Calu3 (cell line): ENCODE data around the gene FOXO1. TPM values are rescaled to one million over a fixed set of nuclear protein-coding genes. Genes with fewer than 3 reads are reported as not detected.

Source experiments
- BruUV-seq: library from RNA; stranded (reverse); fragments of 400-500 nt; replicated peaks from 2 replicates; lab custom pipeline; 2021; lab: Mats Ljungman, UMichigan
- CTCF ChIA-PET: fragments of 300-600 bp; sonication (Branson Sonifier 250); formaldehyde crosslinking; loops from one replicate; lab custom pipeline; 2022; ENCODE audit warnings: antibody characterized with exemption; lab: Charles Lee
- DNase-seq: peaks from one replicate; pipeline ENCODE4 v3.0.0; 2022
- H3K27ac Mint-ChIP-seq: one replicate; pipeline ENCODE4 v1.8.0; 2022; ENCODE audit warnings: mixed read lengths; ENCODE audit not compliant: unreplicated experiment
- H3K27me3 Mint-ChIP-seq: one replicate; pipeline ENCODE4 v1.8.0; 2022; ENCODE audit warnings: mixed read lengths; ENCODE audit not compliant: unreplicated experiment
- H3K36me3 Mint-ChIP-seq: one replicate; pipeline ENCODE4 v1.8.0; 2022; ENCODE audit warnings: mild to moderate bottlenecking, moderate library complexity, mixed read lengths; ENCODE audit not compliant: insufficient read depth, unreplicated experiment
- H3K4me1 Mint-ChIP-seq: one replicate; pipeline ENCODE4 v1.8.0; 2022; ENCODE audit warnings: mild to moderate bottlenecking, low read depth, mixed read lengths; ENCODE audit not compliant: unreplicated experiment
- H3K4me3 Mint-ChIP-seq: one replicate; pipeline ENCODE4 v1.8.0; 2022; ENCODE audit warnings: mild to moderate bottlenecking, low read depth, moderate library complexity, mixed read lengths; ENCODE audit not compliant: unreplicated experiment
- H3K9me3 Mint-ChIP-seq: one replicate; pipeline ENCODE4 v1.8.0; 2022; ENCODE audit warnings: low read depth, mixed read lengths; ENCODE audit not compliant: unreplicated experiment
- intact Hi-C: fragments of 100-400 bp; cut with micrococcal nuclease; formaldehyde crosslinking; loops from one replicate; pipeline ENCODE4 v1.10.0; 2022; ENCODE audit not compliant: unreplicated experiment
- total RNA-seq: library from RNA; stranded (reverse); gene quantifications from 2 replicates; pipeline ENCODE4 v1.2.3, GENCODE V29; 2022
- TF ChIP-seq, protein P1 (sequence below): fragments of 200-600 bp; IDR thresholded peaks from one replicate; pipeline ENCODE4 v1.8.0; 2022; ENCODE audit warnings: antibody characterized with exemption; ENCODE audit not compliant: unreplicated experiment

FOXO1 gene
- total RNA-seq, 1 experiment from 2014 or later = 11.3 TPM

DNA sequence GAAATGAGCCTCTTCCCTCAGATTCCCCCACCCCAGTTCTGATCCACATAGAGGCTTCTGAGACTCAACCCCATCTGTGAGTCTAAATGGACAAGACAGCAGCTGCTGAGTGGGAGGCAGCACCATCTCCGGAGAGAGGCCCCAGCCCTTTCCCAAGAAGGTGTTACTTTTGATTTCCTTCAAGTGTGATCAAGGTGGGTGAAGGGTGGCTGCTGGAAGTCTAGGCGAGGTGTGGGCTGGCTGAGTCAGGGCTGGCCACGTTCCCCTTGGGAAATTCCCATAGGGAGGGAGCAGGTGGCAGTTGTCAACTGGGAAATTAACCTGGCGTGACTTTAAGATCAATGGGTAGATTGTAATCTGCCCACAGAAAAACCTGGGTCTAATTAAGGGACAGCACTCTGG is 148.0 kb downstream of the FOXO1 start:
- Mint-ChIP-seq H3K27me3 (no peaks in the 10 kb centered on the region), H3K4me3 (no peak overlapping the region), H3K36me3 (no peaks in the 10 kb centered on the region), H3K9me3 (no peaks in the 10 kb centered on the region), H3K4me1 (peaks cover 12% of the 10 kb centered on the region), H3K27ac (peak overlapping the region; percentile 50)
- CTCF ChIA-PET = no interaction called here
- intact Hi-C loops = no loop called here
- TF ChIP-seq, protein P1, sequence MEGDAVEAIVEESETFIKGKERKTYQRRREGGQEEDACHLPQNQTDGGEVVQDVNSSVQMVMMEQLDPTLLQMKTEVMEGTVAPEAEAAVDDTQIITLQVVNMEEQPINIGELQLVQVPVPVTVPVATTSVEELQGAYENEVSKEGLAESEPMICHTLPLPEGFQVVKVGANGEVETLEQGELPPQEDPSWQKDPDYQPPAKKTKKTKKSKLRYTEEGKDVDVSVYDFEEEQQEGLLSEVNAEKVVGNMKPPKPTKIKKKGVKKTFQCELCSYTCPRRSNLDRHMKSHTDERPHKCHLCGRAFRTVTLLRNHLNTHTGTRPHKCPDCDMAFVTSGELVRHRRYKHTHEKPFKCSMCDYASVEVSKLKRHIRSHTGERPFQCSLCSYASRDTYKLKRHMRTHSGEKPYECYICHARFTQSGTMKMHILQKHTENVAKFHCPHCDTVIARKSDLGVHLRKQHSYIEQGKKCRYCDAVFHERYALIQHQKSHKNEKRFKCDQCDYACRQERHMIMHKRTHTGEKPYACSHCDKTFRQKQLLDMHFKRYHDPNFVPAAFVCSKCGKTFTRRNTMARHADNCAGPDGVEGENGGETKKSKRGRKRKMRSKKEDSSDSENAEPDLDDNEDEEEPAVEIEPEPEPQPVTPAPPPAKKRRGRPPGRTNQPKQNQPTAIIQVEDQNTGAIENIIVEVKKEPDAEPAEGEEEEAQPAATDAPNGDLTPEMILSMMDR = no peak
- DNase-seq = peak; percentile 48
- BruUV-seq = no TSS peak

GRCh38 chr13:40517486-40518480 is 148.7 kb downstream of the FOXO1 start:
- Mint-ChIP-seq H3K4me1 (peaks cover 12% of the 10 kb centered on the region), H3K27ac (peak overlapping the region; percentile 50), H3K27me3 (no peaks in the 10 kb centered on the region), H3K9me3 (no peaks in the 10 kb centered on the region), H3K4me3 (no peak overlapping the region), H3K36me3 (no peaks in the 10 kb centered on the region)
- CTCF ChIA-PET = no interaction called here
- DNase-seq = no peak
- intact Hi-C loops = no loop called here
- no TSS peak for BruUV-seq
- TF ChIP-seq, protein P1 = no peak

DNA sequence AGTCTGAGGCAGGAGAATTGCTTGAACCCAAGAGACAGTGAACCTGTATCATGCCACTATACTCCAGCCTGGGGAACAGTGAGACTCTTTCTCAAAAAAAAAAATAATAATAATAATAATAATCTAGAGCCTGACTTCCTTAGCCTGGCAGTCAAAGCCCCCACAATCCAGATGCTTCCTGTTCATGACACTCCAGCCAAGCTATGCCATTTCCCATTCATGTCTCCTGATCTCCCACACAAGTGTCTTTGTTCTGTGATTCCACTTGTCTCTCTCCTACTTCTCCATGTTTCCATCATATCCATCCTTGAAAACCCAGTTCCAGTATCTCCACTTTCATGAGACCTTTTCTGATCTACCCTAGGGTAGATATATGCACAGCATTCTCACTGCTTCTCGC is 150.7 kb downstream of the FOXO1 start:
- no peaks in the 10 kb centered on the region for H3K36me3 Mint-ChIP-seq
- TF ChIP-seq, protein P1 = no peak
- no peaks in the 10 kb centered on the region for H3K9me3 Mint-ChIP-seq

GRCh38 chr13:40514802-40515201 is 151.6 kb downstream of the FOXO1 start:
- CTCF ChIA-PET = no interaction called here
- no peaks in the 10 kb centered on the region for H3K27me3 Mint-ChIP-seq
- TF ChIP-seq, protein P1 = no peak
- DNase-seq = no peak
- intact Hi-C loops = no loop called here
- no peaks in the 10 kb centered on the region for H3K9me3 Mint-ChIP-seq
- H3K36me3 Mint-ChIP-seq = no peaks in the 10 kb centered on the region
- H3K4me1 Mint-ChIP-seq = peaks cover 12% of the 10 kb centered on the region
- no TSS peak for BruUV-seq
- H3K27ac Mint-ChIP-seq = no peak overlapping the region
- H3K4me3 Mint-ChIP-seq = no peak overlapping the region

More for the DNA sequence above, 150.7 kb downstream of the FOXO1 start:
- Mint-ChIP-seq H3K4me1 (peaks cover 12% of the 10 kb centered on the region), H3K4me3 (no peak overlapping the region), H3K27ac (no peak overlapping the region), H3K27me3 (no peaks in the 10 kb centered on the region)
- intact Hi-C loops = no loop called here
- no peak for DNase-seq
- BruUV-seq = no TSS peak
- CTCF ChIA-PET = no interaction called here
